Left ventricle myocardium inferior (tissue), 1 donor: ENCODE results near the gene UBE2C. TPM values are rescaled to one million over a fixed set of nuclear protein-coding genes. Genes with fewer than 3 reads are reported as not detected.

Experiments used
- DNase-seq: peaks from one replicate; pipeline ENCODE4 v3.0.0-alpha.2; 2020
- H3K27ac ChIP-seq: fragments of 200-600 bp; replicated peaks from 2 replicates; pipeline ENCODE4 v1.8.0; 2021
- H3K27me3 ChIP-seq: fragments of 200-600 bp; 2 replicates; pipeline ENCODE4 v1.8.0; 2021; ENCODE audit warnings: low read depth
- H3K36me3 ChIP-seq: fragments of 200-600 bp; 2 replicates; pipeline ENCODE4 v1.8.0; 2021
- H3K4me1 ChIP-seq: fragments of 200-600 bp; 2 replicates; pipeline ENCODE4 v1.8.0; 2021
- H3K4me3 ChIP-seq: fragments of 200-600 bp; 2 replicates; pipeline ENCODE4 v1.8.0; 2021; ENCODE audit warnings: mild to moderate bottlenecking, moderate library complexity
- H3K9me3 ChIP-seq: fragments of 200-600 bp; replicated peaks from 2 replicates; pipeline ENCODE4 v1.8.0; 2021
- CTCF ChIP-seq: fragments of 200-600 bp; IDR thresholded peaks from 2 replicates; pipeline ENCODE4 v1.8.0; 2021; ENCODE audit warnings: antibody characterized with exemption, mild to moderate bottlenecking, borderline replicate concordance
- intact Hi-C: fragments of 100-400 bp; cut with micrococcal nuclease; formaldehyde crosslinking; loops from one replicate; pipeline ENCODE4 v1.11.0; 2022
- total RNA-seq: library from RNA; stranded (reverse); fragmentation: NEBNext Ultra II Directional; extraction: Animal tissue kit (Norgen Biotek cat#: 25700); gene quantifications from one replicate; pipeline ENCODE4 v1.2.1, GENCODE V29; 2021
- donor health status: DM: no; HTN: yes; CAD: no; lungs with severe emphysema.

Gene UBE2C
- total RNA-seq, 1 donor from 2014 or later = 0.91 TPM

- DNase-seq = no peak
- H3K27ac ChIP-seq = no peak overlapping the region
Measured at GRCh38 chr20:45822857-45823256, 10.4 kb downstream of the UBE2C start.

GRCh38 chr20:45823949-45824835 is 11.7 kb downstream of the UBE2C start:
- peak; percentile 36 for DNase-seq

More at GRCh38 chr20:45822857-45823256, 10.4 kb downstream of the UBE2C start:
- Histone ChIP-seq H3K4me1 (peaks cover 31% of the 10 kb centered on the region), H3K27me3 (peaks cover 47% of the 10 kb centered on the region), H3K4me3 (peak overlapping the region; percentile 35), H3K36me3 (no peaks in the 10 kb centered on the region), H3K9me3 (no peaks in the 10 kb centered on the region)
- TF ChIP-seq CTCF = no peak
- intact Hi-C loops = no loop called here

GRCh38 chr20:45826381-45827019 is 14.1 kb downstream of the UBE2C start:
- H3K27me3 ChIP-seq = peaks cover 33% of the 10 kb centered on the region
- H3K4me1 ChIP-seq = peaks cover 35% of the 10 kb centered on the region
- no peak for DNase-seq
- H3K9me3 ChIP-seq = no peaks in the 10 kb centered on the region
- no peak for TF ChIP-seq CTCF
- H3K4me3 ChIP-seq = no peak overlapping the region
- no peaks in the 10 kb centered on the region for H3K36me3 ChIP-seq
- H3K27ac ChIP-seq = peak overlapping the region; percentile 55
- intact Hi-C loops = no loop called here

More at GRCh38 chr20:45823949-45824835, 11.7 kb downstream of the UBE2C start:
- Histone ChIP-seq H3K27me3 (peaks cover 47% of the 10 kb centered on the region), H3K4me1 (peaks cover 35% of the 10 kb centered on the region), H3K9me3 (no peaks in the 10 kb centered on the region), H3K27ac (no peak overlapping the region), H3K36me3 (no peaks in the 10 kb centered on the region), H3K4me3 (peak overlapping the region; percentile 38)
- intact Hi-C loops = no loop called here
- TF ChIP-seq CTCF = peak; percentile 67

- no peaks in the 10 kb centered on the region for H3K36me3 ChIP-seq
- no peak for TF ChIP-seq CTCF
- peaks cover 35% of the 10 kb centered on the region for H3K4me1 ChIP-seq
- no peaks in the 10 kb centered on the region for H3K9me3 ChIP-seq
- peaks cover 27% of the 10 kb centered on the region for H3K27me3 ChIP-seq
- DNase-seq = no peak
- H3K4me3 ChIP-seq = no peak within 1 kb of the TSS
- H3K27ac ChIP-seq = peak within 1 kb of the TSS; percentile 55
- intact Hi-C loops = no loop called here
Measured at GRCh38 chr20:45827030-45827652, 14.7 kb downstream of the UBE2C start, which contains the start of gene TNNC2. TNNC2 (minus strand) TSS chr20:45827312; CDS start chr20:45827248, 64 bp downstream.

- Histone ChIP-seq H3K27me3 (peaks cover 21% of the 10 kb centered on the region), H3K9me3 (no peaks in the 10 kb centered on the region), H3K27ac (no peak overlapping the region), H3K36me3 (no peaks in the 10 kb centered on the region), H3K4me1 (peaks cover 36% of the 10 kb centered on the region), H3K4me3 (no peak overlapping the region)
- no peak for TF ChIP-seq CTCF
- intact Hi-C loops = no loop called here
- DNase-seq = no peak
Measured at GRCh38 chr20:45827712-45828111, 15.3 kb downstream of the UBE2C start.
